GM18498 (cell line): Measurements from ENCODE around the gene PPP1R1A.

Experiments
- ATAC-seq: cut with Tn5 transposase; IDR thresholded peaks from one replicate; pipeline ENCODE4 v1.9.1; 2021; ENCODE audit warnings: mild to moderate bottlenecking, moderate library complexity; ENCODE audit not compliant: unreplicated experiment

PPP1R1A gene

DNA sequence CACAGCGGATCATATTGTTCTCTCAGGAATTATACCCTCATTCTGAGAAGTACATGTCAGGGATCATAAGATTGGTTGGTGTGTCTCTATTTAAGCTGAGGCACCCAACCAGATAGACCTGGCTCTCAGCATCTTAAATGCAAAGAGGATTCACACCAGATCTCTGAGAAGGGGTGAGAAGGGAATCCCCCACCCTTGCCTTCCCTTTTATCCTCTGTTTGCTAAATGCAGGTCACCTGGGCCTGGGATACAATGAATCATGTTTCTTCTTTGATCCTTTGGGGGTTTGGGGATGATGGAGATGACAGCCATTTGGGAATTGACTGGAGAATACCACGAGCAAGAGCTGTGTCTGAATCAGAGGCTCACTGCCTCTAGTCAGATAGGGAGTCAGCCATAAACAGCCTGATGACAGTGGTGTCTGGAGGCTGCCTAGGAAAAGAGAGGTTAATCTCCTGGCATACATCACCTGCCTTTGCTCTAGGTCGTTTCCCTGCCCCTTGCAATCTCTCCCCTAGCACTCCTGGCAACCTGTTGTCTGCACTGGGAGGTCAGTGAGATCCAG is 50.2 kb downstream of the PPP1R1A start:
- ATAC-seq, result no peak

DNA sequence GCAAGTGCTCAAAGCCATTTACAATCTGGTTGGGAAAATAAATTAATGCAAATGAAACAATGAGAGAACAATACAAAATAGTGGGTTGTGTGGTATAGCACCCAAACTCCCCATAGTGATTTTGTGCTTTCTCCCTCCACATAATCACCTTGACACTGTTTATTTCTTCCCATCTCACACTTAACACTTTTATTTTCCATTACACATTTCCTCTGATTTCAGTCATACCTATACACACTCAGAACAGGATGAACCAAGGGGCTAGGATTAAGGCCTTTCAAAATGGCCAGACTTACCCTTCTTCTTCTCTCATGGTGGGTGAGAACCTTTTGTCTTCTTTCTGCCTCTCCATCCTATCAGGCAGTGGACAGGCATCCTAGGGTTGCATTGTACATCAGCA is 53.0 kb downstream of the PPP1R1A start:
- ATAC-seq, result no peak

DNA sequence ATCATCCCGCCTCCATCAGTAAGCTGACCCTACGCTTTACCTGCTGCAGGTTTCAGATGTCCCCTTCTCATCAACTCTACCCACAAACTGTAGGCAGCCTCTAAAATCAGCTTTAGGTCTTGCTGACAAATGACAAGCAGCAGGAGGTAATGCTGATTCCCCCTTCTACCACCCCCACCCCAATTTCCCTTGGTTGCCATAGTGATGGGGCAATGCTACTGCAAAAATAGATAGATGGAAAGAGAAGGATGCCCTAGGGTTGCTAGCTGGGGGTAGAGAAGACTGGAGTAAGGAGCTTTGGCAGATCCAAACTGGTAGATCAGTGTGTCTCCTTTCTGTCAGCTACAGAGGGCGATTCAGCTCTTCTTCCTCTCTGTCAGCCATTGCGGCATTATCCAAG is 58.9 kb downstream of the PPP1R1A start:
- no peak for ATAC-seq
